Vagina (tissue), 2 donors: ENCODE results near the gene FER1L5. TPM values are rescaled to one million over a fixed set of nuclear protein-coding genes. Genes with fewer than 3 reads are reported as not detected.
A peak's percentile ranks its signal among the peaks of the same experiment; 100 is the strongest.

Experiments used
- DNase-seq, 2 donors: peaks; one replicate each; pipeline ENCODE4 v3.0.0-alpha.2; 2017; ENCODE audit errors: extremely low spot score in 2 of 2
- H3K27ac ChIP-seq: fragments of 200-600 bp; sonication (generic); one replicate; pipeline ENCODE4 v1.5.1; 2019
- H3K27me3 ChIP-seq: fragments of 200-600 bp; sonication (generic); one replicate; pipeline ENCODE4 v1.5.1; 2019
- H3K36me3 ChIP-seq, 2 donors: fragments of 200-600 bp; sonication (generic); one replicate each; pipeline ENCODE4 v1.5.1; 2017 to 2019
- H3K4me1 ChIP-seq: fragments of 200-600 bp; sonication (generic); one replicate; pipeline ENCODE4 v1.5.1; 2019
- H3K4me3 ChIP-seq, 2 donors: fragments of 200-600 bp; sonication (generic); 1 replicate in 1 of 2; 2 replicates in 1 of 2; pipeline ENCODE4 v1.5.1; 2016 to 2019
- H3K9me3 ChIP-seq: fragments of 200-600 bp; sonication (generic); one replicate; pipeline ENCODE4 v1.5.1; 2019
- POLR2A ChIP-seq, 2 donors: fragments of 450-650 bp; IDR thresholded peaks; one replicate each; pipeline ENCODE4 v1.6.1; 2017; ENCODE audit warnings: antibody characterized with exemption in 2 of 2, mild to moderate bottlenecking in 2 of 2, moderate library complexity in 2 of 2
- POLR2AphosphoS5 ChIP-seq, 2 donors: sonication (generic); formaldehyde crosslinking; IDR thresholded peaks; one replicate each; pipeline ENCODE4 v1.9.0; 2017; ENCODE audit warnings: antibody characterized with exemption in 2 of 2, mild to moderate bottlenecking in 2 of 2, low read depth in 1 of 2; ENCODE audit not compliant: insufficient read depth in 1 of 2
- intact Hi-C: fragments of 100-400 bp; cut with DNase I; formaldehyde crosslinking; loops from one replicate; pipeline ENCODE4 v1.15.1; 2023
- total RNA-seq: library from RNA; depleted of rRNA; stranded (reverse); fragments of >200 nt; gene quantifications from one replicate; pipeline ENCODE4 v1.2.3, GENCODE V29; 2016
- TF ChIP-seq, protein P1 (sequence below), 3 experiments: fragments of 450-650 bp in 2 of 3; fragments of 200-600 bp in 1 of 3; sonication (generic) in 1 of 3; IDR thresholded peaks; one replicate each; pipeline ENCODE4 v1.5.1; 2017 to 2019; ENCODE audit warnings: antibody characterized with exemption in 3 of 3, mild to moderate bottlenecking in 2 of 3, moderate library complexity in 2 of 3

The FER1L5 gene
- 0.74 TPM for total RNA-seq

DNA sequence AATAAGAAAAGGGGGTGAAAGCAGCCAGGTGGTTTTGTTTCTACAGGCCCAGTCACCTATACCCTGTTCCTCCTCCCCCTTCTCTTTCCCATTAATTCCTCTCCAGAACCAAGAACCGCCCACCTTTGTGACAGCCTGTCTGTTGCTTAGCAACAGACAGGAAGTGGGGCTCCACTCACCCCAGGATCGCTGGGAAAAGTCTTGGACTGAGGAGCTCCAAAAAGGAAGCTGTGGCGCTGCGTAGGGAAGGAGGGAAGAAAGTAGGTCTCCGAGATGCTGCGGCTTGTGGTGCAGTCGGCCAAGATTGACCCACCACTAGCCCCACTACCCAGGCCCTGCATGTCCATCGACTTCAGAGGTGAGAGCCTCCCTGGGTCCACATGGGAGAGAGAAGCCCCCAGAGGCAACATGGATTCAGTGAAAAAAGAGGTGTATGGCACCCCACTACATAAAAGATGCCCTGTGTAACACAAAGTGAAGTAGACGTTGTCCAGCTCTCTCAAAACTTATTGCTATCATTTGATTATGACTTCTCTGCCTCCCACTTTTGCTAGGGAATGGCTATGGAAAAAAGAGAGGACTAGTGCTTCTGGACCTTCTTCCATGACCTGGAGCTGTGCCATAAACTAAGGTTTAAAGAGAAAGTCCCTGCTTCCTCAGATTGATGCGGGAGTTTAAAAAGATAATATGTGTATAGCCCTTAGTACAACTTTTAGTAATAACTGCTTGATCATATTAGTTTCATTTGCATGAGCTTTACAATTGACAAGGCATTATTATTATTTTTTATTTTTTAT lies at the start of gene FER1L5:
FER1L5 (plus strand) TSS at position 201 of the 797 bp plus-strand sequence; CDS start at position 274, 73 bp downstream.
- TF ChIP-seq, protein P1, sequence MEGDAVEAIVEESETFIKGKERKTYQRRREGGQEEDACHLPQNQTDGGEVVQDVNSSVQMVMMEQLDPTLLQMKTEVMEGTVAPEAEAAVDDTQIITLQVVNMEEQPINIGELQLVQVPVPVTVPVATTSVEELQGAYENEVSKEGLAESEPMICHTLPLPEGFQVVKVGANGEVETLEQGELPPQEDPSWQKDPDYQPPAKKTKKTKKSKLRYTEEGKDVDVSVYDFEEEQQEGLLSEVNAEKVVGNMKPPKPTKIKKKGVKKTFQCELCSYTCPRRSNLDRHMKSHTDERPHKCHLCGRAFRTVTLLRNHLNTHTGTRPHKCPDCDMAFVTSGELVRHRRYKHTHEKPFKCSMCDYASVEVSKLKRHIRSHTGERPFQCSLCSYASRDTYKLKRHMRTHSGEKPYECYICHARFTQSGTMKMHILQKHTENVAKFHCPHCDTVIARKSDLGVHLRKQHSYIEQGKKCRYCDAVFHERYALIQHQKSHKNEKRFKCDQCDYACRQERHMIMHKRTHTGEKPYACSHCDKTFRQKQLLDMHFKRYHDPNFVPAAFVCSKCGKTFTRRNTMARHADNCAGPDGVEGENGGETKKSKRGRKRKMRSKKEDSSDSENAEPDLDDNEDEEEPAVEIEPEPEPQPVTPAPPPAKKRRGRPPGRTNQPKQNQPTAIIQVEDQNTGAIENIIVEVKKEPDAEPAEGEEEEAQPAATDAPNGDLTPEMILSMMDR (IDR thresholded peaks at IDR 0.05): no peak
- TF ChIP-seq POLR2AphosphoS5 (IDR thresholded peaks at IDR 0.05; ENCODE audit: insufficient read depth in 1 of 2, low read depth in 1 of 2): peak in 1 of 2 donors; percentile 61
- no peaks in the 10 kb centered on the region for H3K27me3 ChIP-seq
- no peaks in the 10 kb centered on the region for H3K9me3 ChIP-seq
- H3K4me1 ChIP-seq: no peaks in the 10 kb centered on the region
- peak within 1 kb of the TSS; percentile 28 to 35 for H3K4me3 ChIP-seq
- intact Hi-C loops: no loop called here
- no peak for DNase-seq
- peak within 1 kb of the TSS; percentile 66 for H3K27ac ChIP-seq
- no peaks in the 10 kb centered on the region for H3K36me3 ChIP-seq

DNA sequence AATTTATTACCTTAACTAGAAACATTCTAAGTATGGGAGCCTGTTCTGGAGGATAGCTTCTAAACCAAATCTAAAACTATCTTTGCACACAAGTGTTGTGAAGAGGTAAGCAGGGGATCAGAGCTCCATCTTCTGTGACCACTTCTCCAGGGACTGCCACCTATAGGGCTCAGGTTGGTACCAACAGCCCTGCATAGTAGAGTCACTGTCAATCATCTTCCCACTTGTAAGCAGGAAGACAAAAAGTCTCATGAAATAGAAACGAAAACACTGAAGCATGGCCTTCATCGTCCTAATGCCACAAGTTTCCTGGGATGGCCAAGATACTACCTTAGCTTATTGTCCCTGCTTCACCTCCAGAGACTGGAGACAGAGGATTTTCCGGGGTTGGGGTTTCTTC lies 48.3 kb upstream of the FER1L5 start:
- no peak for DNase-seq
- TF ChIP-seq POLR2AphosphoS5 (IDR thresholded peaks at IDR 0.05; ENCODE audit: insufficient read depth in 1 of 2, low read depth in 1 of 2) (no peak), POLR2A (IDR thresholded peaks at IDR 0.05) (no peak)
- TF ChIP-seq, protein P1 (IDR thresholded peaks at IDR 0.05): no peak
- H3K4me3 ChIP-seq: no peak overlapping the region
- no peaks in the 10 kb centered on the region for H3K4me1 ChIP-seq
- no peaks in the 10 kb centered on the region for H3K27me3 ChIP-seq
- H3K36me3 ChIP-seq: peaks cover 0 to 61% of the 10 kb centered on the region in 2 donors
- intact Hi-C loops: no loop called here
- no peak overlapping the region for H3K27ac ChIP-seq
- no peaks in the 10 kb centered on the region for H3K9me3 ChIP-seq

DNA sequence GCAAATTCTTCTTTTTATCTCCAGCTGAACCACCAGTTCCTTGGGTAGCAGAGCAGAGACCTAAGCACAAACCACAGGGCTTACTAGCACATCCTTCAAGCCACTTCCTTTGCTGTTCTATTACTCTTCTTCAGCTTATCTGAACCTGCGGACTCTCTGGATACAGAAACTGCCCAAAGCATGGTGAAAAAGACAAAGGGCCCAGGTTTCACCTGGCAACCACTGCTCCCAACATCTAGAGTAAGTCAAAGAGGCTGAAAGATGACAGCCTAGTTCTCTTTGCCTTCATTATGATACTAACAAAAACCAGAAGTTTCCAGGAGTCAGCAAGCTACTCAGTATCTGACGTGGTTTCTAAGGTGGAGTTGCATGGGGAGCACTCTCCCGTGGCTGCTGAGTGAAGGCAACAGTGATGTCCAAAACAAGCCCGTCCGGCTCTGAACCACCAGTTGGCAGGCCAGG lies 47.8 kb upstream of the FER1L5 start:
- DNase-seq: no peak
- H3K4me3 ChIP-seq: no peak overlapping the region
- H3K27me3 ChIP-seq: no peaks in the 10 kb centered on the region
- TF ChIP-seq POLR2A (IDR thresholded peaks at IDR 0.05) (no peak), POLR2AphosphoS5 (IDR thresholded peaks at IDR 0.05; ENCODE audit: insufficient read depth in 1 of 2, low read depth in 1 of 2) (no peak)
- TF ChIP-seq, protein P1 (IDR thresholded peaks at IDR 0.05): no peak
- intact Hi-C loops: no loop called here
- no peaks in the 10 kb centered on the region for H3K4me1 ChIP-seq
- H3K27ac ChIP-seq: no peak overlapping the region
- peaks cover 0 to 61% of the 10 kb centered on the region in 2 donors for H3K36me3 ChIP-seq
- H3K9me3 ChIP-seq: no peaks in the 10 kb centered on the region

DNA sequence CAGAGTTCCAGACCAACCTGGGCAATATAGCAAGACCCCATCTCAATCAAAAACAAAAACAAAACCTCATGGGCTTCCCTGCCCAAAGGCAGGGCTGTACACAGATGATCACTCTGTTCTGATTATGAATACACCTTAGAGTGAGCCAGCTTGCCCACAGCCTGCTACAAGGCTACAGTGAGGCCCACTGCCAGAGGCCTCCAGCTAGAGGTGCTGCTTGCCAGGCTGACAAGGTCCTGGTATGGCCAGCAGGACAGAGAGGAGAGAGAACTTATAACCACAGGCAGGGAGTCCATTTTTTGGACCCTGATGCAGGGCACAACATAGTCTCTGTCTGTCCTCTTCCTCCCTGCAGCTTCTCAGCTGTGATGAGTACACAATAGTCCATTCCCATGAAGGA lies 46.0 kb upstream of the FER1L5 start:
- Histone ChIP-seq H3K4me1 (no peaks in the 10 kb centered on the region), H3K9me3 (no peaks in the 10 kb centered on the region), H3K4me3 (no peak overlapping the region), H3K36me3 (peaks cover 0 to 68% of the 10 kb centered on the region in 2 donors), H3K27ac (no peak overlapping the region), H3K27me3 (no peaks in the 10 kb centered on the region)
- TF ChIP-seq POLR2A (IDR thresholded peaks at IDR 0.05) (no peak), POLR2AphosphoS5 (IDR thresholded peaks at IDR 0.05; ENCODE audit: insufficient read depth in 1 of 2, low read depth in 1 of 2) (no peak)
- TF ChIP-seq, protein P1 (IDR thresholded peaks at IDR 0.05): no peak
- DNase-seq: no peak
- intact Hi-C loops: no loop called here

DNA sequence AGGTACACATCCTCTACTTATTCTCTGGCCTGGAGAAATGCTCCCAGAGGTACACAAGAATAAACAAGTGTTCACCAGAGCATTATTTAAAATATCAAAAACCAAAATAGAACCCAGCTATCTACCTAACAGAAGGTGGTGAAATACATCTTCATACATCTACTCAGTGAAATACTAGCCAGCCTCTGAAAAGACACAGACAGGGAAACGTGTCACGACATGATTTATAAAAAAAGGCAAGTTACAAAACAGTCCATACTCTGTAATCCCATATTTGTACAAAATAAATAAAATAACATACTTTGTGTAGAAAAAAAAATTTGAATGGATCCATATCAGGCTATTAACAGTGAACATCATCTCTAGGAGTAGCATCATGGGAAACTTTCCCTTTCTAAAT lies 42.6 kb upstream of the FER1L5 start:
- H3K27me3 ChIP-seq: no peaks in the 10 kb centered on the region
- H3K4me3 ChIP-seq: no peak overlapping the region
- H3K36me3 ChIP-seq: peaks cover 6 to 73% of the 10 kb centered on the region in 2 donors
- intact Hi-C loops: no loop called here
- no peaks in the 10 kb centered on the region for H3K9me3 ChIP-seq
- H3K27ac ChIP-seq: no peak overlapping the region
- no peak for DNase-seq
- H3K4me1 ChIP-seq: no peaks in the 10 kb centered on the region
- TF ChIP-seq POLR2AphosphoS5 (IDR thresholded peaks at IDR 0.05; ENCODE audit: insufficient read depth in 1 of 2, low read depth in 1 of 2) (no peak), POLR2A (IDR thresholded peaks at IDR 0.05) (no peak)
- TF ChIP-seq, protein P1 (IDR thresholded peaks at IDR 0.05): no peak
